ENCODE data around the gene LMF1.
A peak's percentile ranks its signal among the peaks of the same experiment; 100 is the strongest.
"Not testable (repeated sequence)": the region's sequence is repeated elsewhere in the genome, so short reads cannot be mapped to it uniquely, and the experiment has no call there.

LMF1 gene

DNA sequence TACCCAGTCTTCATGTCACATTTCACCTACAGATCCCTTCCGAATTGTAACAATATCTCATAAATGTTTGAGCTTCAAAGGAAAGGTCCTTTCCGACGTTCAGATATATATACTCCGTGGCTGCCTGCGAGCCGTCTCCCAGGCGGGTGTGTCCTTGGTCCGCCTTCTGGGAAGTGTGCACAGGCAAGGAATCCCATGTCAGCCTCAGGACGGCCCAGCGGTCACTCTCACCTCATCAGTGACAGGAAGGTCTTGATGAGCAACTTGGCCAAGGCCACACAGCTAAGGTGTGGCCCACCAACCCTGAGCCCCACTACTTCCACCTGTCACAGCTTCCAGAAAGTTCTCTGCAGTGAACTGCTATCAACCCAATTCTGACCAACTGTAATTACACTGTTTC lies 4.3 kb downstream of the LMF1 start:
- DNase-seq (ENCODE audit: low spot score in 2 of 2): no peak
- Histone ChIP-seq H3K4me1 (peaks cover 12% of the 10 kb centered on the region), H3K4me3 (no peak overlapping the region), H3K9me3 (peaks cover 3% of the 10 kb centered on the region; the same call in 1 of the 2 replicates), H3K36me3 (replicated peaks) (no peaks in the 10 kb centered on the region), H3K27me3 (ENCODE audit: low read depth) (no peaks in the 10 kb centered on the region)
- in situ Hi-C loops (cut with MboI; ENCODE audit: low sequenced_read_pairs): no loop called here

DNA sequence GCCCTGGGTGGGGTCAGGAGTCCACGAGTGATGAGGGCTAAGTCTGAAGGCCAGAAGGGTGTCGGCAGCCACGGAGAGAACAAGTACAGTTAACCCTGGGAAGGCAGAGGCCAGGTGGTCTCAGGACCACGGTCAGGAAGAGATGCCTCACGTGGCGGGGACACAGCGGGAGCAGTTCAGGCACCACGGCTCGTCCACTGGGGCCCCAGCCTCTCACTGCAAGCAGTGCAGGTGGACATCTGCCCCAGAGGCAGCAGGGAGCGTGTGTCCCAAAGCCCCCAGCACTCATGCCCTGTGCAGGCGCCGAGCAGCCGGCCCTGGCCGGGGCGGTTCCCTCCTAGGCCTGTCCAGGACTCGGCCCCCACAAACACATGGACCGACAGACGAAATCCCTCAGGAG lies 4.7 kb downstream of the LMF1 start:
- H3K9me3 ChIP-seq: peaks cover 3% of the 10 kb centered on the region; the same call in 1 of the 2 replicates
- H3K36me3 ChIP-seq (replicated peaks): no peaks in the 10 kb centered on the region
- in situ Hi-C loops (cut with MboI; ENCODE audit: low sequenced_read_pairs): no loop called here
- no peak for DNase-seq (ENCODE audit: low spot score in 2 of 2)
- H3K4me3 ChIP-seq: no peak overlapping the region
- peaks cover 8% of the 10 kb centered on the region for H3K4me1 ChIP-seq
- no peaks in the 10 kb centered on the region for H3K27me3 ChIP-seq (ENCODE audit: low read depth)

DNA sequence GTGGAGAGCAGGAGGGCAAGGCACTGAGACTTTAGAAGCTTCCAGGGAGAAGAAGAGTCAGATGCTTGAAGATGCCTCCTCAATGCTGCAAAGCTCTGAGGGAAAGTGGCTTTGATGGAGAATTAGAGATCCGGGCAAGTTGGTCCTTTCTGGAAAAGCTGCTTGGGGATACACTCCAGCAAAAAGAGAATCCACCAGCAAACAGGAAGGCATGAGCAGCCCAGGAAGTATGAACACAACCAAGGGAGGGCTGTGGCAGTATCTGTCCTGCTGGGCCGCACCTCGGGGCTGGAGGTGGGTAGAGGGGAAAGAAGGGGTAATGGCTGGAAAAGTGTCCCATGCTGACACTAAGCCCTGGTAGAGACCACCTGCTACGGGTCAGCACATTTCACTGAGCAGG lies 5.3 kb downstream of the LMF1 start:
- H3K27me3 ChIP-seq (ENCODE audit: low read depth): no peaks in the 10 kb centered on the region
- H3K4me1 ChIP-seq: peaks cover 8% of the 10 kb centered on the region
- peak in 1 of 2 experiments; percentile 5 for DNase-seq (ENCODE audit: low spot score in 2 of 2)
- peaks cover 3% of the 10 kb centered on the region; the same call in 1 of the 2 replicates for H3K9me3 ChIP-seq
- no peak overlapping the region for H3K4me3 ChIP-seq
- in situ Hi-C loops (cut with MboI; ENCODE audit: low sequenced_read_pairs): no loop called here
- H3K36me3 ChIP-seq (replicated peaks): no peaks in the 10 kb centered on the region

DNA sequence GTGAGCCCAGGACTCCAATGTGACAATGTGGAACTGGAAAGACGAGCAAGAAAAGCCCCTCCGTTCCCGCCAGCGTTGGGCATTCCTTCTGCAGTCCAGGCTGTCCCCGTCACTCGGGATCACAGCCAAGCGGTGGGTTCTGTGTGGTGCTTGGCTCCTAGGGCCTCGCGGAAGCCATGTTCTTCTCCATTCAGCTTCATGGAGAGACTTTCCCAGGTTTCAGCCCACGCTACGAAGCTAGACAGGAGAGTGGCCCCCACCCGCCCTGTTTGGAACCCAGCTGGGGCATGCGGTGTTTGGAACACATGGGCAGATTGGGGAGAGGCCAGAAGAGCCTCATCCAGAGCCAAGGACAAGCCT lies 5.8 kb downstream of the LMF1 start:
- Histone ChIP-seq H3K27me3 (ENCODE audit: low read depth) (no peaks in the 10 kb centered on the region), H3K9me3 (peaks cover 3% of the 10 kb centered on the region; the same call in 1 of the 2 replicates), H3K4me1 (peaks cover 8% of the 10 kb centered on the region), H3K36me3 (replicated peaks) (no peaks in the 10 kb centered on the region), H3K4me3 (no peak overlapping the region)
- no peak for DNase-seq (ENCODE audit: low spot score in 2 of 2)
- in situ Hi-C loops (cut with MboI; ENCODE audit: low sequenced_read_pairs): no loop called here

DNA sequence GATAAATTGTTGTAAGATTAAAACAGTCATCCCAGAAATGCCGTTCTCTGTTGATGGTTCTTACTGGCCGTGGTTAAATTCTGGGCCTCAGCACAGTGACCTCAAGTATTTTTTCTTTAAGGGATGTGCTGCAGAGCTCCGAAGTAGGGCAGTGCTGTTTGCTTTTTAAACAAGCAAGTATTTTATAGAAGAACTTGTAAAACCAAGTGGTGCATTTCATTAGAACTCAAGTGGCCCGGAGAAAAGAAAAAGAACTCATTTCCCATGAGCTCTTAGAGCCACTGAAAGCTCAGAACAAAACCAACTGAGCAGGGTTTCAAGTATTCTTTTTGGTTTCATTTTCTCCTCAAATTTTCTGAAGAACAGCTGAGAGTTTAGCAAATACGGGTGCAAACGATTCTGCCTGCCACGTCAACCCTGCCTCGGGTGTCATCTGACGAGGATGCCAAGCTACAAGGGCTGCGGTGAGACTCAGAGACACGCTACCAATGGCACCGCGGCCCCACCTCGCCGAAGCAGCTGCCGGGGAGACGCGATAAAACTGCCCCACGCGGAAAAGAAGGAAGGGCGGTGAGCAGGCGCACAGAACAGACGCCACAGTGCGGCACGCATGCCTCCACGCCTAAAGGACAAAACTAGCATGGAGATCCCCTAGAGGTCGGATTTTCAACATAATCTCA lies 6.3 kb downstream of the LMF1 start:
- in situ Hi-C loops (cut with MboI; ENCODE audit: low sequenced_read_pairs): no loop called here
- Histone ChIP-seq H3K4me3 (no peak overlapping the region), H3K27me3 (ENCODE audit: low read depth) (no peaks in the 10 kb centered on the region), H3K36me3 (replicated peaks) (no peaks in the 10 kb centered on the region), H3K4me1 (peaks cover 3% of the 10 kb centered on the region; the same call in 1 of the 2 replicates), H3K9me3 (peaks cover 3% of the 10 kb centered on the region; the same call in 1 of the 2 replicates)
- no peak for DNase-seq (ENCODE audit: low spot score in 2 of 2)

DNA sequence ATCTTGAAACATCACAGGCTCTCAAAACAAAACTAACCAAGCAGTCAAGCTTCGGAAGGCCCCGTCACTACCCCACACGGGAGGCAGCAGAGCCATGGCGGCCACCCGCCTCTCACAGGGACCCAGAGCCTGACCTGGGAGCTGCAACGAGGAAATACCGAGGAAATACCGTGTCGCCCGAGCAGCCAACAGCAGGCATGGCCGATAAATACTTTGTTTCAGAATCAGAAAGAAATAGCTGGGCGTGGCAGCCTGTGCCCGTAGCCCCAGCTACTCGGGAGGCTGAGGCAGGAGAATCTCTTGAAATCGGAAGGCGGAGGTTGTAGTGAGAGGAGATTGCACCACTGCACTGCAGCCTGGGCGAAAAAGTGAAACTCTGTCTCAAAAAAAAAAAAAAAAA lies 6.9 kb downstream of the LMF1 start:
- peaks cover 3% of the 10 kb centered on the region; the same call in 1 of the 2 replicates for H3K9me3 ChIP-seq
- no peaks in the 10 kb centered on the region for H3K36me3 ChIP-seq (replicated peaks)
- in situ Hi-C loops (cut with MboI; ENCODE audit: low sequenced_read_pairs): no loop called here
- no peak overlapping the region for H3K4me3 ChIP-seq
- no peaks in the 10 kb centered on the region for H3K4me1 ChIP-seq
- no peak for DNase-seq (ENCODE audit: low spot score in 2 of 2)
- no peaks in the 10 kb centered on the region for H3K27me3 ChIP-seq (ENCODE audit: low read depth)

DNA sequence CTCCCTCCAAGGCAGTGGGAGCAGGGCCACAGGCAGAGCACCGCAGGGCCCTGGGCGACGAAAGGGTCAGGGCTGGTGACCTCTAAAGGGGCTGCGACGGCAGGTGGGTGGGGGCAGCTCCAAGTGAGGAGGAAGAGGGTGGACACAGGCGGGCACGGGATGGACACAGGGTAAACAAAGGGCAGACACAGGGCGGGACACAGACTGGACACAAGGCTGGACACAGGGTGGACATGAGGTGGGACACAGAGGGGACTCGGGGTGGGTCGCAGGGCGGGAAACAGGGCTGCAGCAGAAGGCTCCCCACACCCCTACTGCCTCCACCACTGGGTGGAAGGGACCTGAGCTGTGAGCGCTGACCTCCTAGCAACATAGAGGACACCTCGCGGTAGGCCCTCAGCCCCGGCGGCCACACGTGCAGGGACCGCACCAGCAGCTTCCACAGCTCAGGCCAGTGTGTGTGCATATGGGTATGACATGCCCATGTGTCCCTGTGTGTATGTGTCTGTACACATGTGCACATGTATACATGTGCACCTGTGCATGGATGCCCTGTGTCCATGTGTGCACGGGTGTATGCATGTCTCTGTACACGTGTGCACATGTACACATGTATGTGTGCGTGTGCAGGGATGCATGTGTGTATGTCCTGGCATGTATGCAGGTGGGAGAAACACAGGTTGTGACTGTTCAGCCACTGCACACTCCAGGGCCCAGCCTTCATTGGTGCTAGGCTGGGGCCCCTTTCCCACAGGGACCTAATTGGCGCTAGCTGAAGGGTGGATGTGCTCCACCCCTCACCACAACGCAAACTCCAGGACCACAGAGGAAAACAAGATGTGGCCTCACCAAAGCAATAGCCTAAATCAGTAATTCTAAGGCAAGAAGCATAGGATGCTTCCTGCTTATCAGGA lies 7.6 kb downstream of the LMF1 start:
- Histone ChIP-seq H3K36me3 (replicated peaks) (no peaks in the 10 kb centered on the region), H3K27me3 (ENCODE audit: low read depth) (no peaks in the 10 kb centered on the region), H3K9me3 (peaks cover 3% of the 10 kb centered on the region; the same call in 1 of the 2 replicates), H3K4me1 (no peaks in the 10 kb centered on the region), H3K4me3 (no peak overlapping the region)
- no peak for DNase-seq (ENCODE audit: low spot score in 2 of 2)
- in situ Hi-C loops (cut with MboI; ENCODE audit: low sequenced_read_pairs): no loop called here

DNA sequence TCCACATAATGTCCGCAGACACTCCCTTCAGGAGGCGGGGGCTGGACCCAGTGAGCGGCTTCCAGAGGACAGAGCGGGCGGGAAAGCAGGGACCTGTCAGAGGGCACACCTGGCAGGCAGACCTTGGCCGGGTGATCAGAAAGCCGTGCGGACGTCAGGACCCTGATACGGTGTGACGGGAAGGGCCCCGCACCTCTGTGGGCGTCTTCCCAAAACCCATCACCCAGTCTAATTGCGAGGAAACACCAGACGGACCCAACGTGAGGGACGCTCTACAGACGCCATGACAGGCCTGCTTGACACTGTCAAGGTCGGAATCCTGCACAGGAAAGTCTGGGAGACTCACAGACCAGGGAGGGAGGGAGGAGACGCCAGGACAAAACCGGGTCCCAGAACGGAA lies 8.4 kb downstream of the LMF1 start:
- no peaks in the 10 kb centered on the region for H3K36me3 ChIP-seq (replicated peaks)
- no peak overlapping the region for H3K4me3 ChIP-seq
- in situ Hi-C loops (cut with MboI; ENCODE audit: low sequenced_read_pairs): no loop called here
- H3K27me3 ChIP-seq (ENCODE audit: low read depth): no peaks in the 10 kb centered on the region
- H3K9me3 ChIP-seq: peaks cover 3% of the 10 kb centered on the region; the same call in 1 of the 2 replicates
- DNase-seq (ENCODE audit: low spot score in 2 of 2): no peak
- H3K4me1 ChIP-seq: no peaks in the 10 kb centered on the region

DNA sequence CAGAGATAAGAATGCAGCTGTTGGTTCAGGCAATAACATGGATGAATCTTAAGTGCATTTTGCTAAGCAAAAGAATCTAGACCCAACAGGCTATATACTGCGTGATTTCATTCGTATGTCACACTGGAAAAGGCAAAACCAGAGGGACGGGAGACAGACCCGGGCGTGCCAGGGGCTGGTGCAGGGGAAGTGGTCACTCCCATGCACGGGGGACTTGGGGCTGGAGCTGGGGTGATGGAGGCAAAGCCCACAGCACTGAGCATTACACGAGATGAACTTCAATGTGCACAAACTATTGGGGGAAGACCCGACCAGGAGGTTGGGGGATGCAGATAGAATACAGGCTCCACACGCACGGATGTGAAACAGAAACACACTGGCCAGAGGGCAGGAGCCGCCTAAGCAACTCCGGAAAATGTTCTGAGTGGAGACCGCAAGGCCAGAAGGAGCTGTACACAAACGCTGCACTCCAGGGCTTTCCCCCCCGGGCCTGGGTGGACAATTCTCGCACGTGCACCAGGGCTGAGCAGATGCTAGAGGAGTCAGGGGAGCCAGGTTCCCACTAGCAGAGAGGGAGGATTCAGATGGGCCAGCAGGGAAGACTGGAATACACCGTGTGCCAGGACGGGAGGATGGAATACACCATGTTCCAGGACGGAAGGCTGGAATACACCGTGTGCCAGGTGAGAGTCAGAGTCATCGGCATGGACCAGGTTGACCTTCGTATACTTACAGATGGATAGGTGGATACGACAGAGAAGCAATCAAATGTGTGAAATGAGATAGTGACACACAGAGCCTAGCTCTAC lies 11.3 kb downstream of the LMF1 start:
- in situ Hi-C loops (cut with MboI; ENCODE audit: low sequenced_read_pairs): no loop called here

DNA sequence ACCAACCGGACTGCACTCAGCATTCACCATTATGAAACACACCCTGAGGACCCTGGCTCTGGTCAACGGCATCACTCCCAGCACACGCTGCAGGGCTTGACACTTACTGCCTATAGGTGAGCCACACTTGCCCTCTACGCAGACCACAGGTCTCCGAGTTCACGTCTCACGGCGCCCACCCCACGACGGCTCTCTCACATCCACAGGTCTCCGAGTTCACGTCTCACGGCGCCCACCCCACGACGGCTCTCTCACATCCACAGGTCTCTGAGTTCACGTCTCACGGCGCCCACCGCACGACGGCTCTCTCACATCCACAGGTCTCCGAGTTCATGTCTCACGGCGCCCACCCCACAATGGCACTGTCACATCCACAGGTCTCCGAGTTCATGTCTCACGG lies 15.0 kb downstream of the LMF1 start:
- DNase-seq (ENCODE audit: low spot score in 2 of 2); H3K27me3 ChIP-seq (ENCODE audit: low read depth); H3K4me1 ChIP-seq; in situ Hi-C loops (cut with MboI; ENCODE audit: low sequenced_read_pairs); H3K36me3 ChIP-seq (replicated peaks); H3K9me3 ChIP-seq; H3K4me3 ChIP-seq: not testable (repeated sequence)

More for the DNA sequence above, 11.3 kb downstream of the LMF1 start:
- Histone ChIP-seq H3K4me1 (no peaks in the 10 kb centered on the region), H3K4me3 (no peak overlapping the region), H3K36me3 (replicated peaks) (no peaks in the 10 kb centered on the region), H3K9me3 (no peaks in the 10 kb centered on the region), H3K27me3 (ENCODE audit: low read depth) (no peaks in the 10 kb centered on the region)
- DNase-seq (ENCODE audit: low spot score in 2 of 2): no peak

DNA sequence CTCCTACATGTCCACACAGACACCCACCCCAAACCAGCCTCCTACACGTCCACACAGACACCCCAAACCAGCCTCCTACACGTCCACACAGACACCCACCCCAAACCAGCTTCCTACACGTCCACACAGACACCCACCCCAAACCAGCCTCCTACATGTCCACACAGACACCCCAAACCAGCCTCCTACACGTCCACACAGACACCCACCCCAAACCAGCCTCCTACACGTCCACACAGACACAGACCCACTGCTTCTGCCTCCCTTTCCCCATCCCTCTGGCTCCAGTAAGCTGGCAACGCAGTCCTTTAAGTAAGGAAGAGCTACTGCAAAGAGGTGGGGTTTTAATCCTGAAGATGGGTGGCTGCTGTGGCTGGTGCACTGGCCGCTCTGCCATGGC lies 17.0 kb downstream of the LMF1 start:
- DNase-seq (ENCODE audit: low spot score in 2 of 2); H3K36me3 ChIP-seq (replicated peaks); in situ Hi-C loops (cut with MboI; ENCODE audit: low sequenced_read_pairs); H3K4me3 ChIP-seq; H3K4me1 ChIP-seq; H3K9me3 ChIP-seq; H3K27me3 ChIP-seq (ENCODE audit: low read depth): not testable (repeated sequence)

DNA sequence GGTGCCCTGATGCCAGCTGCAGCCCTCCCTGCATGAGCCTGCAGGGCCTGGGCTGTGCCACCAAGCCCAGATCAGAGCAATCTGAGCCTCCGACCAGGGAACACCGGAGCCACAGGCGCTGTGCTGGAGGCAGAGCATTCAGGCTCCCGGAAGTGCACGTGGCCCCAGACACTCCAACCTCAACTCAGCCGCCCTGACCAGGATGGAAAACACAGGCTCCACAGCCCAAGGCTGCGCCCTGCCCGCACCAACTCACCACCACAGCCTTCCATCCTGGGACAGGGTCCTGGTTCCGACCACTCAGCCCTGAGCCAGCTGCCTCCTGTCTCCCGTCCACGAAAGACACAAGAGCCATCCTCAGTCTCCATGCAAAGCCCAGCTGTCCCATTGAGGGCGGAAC lies 18.5 kb downstream of the LMF1 start:
- Histone ChIP-seq H3K9me3 (no peaks in the 10 kb centered on the region), H3K27me3 (ENCODE audit: low read depth) (no peaks in the 10 kb centered on the region), H3K4me1 (no peaks in the 10 kb centered on the region), H3K36me3 (replicated peaks) (no peaks in the 10 kb centered on the region), H3K4me3 (no peak overlapping the region)
- in situ Hi-C loops (cut with MboI; ENCODE audit: low sequenced_read_pairs): no loop called here
- no peak for DNase-seq (ENCODE audit: low spot score in 2 of 2)

DNA sequence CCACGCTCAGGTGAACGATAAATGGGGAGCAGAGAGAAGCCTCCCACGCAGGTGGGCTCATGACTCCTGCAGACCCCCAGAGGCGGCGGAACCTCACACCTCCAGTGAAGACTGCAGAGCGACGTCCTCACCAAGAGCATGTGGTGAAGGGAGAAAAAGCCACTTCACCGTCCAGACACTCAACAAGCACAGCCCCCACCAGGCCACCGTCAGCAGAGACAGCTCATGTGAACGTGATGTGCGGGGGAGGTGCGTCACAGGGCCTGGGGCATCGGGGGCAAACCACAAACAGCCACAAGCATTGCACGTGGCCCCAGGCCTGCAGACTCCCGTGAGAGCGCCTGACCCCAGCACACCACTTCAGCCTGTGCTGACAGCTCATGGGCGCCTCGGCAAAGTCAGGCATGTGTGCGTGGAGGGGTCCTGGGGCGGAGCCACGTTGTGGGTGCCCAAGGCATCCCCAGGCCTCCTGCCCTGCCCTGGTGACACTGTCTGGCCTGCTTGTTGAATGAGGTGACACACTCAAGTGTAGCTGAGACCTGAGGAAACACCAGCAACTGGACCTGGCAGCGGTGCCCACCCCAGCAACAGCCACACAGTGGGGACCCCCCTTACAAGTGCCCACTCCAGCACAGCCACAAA lies 19.0 kb downstream of the LMF1 start:
- no peaks in the 10 kb centered on the region for H3K4me1 ChIP-seq
- H3K9me3 ChIP-seq: no peaks in the 10 kb centered on the region
- H3K4me3 ChIP-seq: no peak overlapping the region
- no peaks in the 10 kb centered on the region for H3K27me3 ChIP-seq (ENCODE audit: low read depth)
- H3K36me3 ChIP-seq (replicated peaks): no peaks in the 10 kb centered on the region
- DNase-seq (ENCODE audit: low spot score in 2 of 2): no peak
- in situ Hi-C loops (cut with MboI; ENCODE audit: low sequenced_read_pairs): no loop called here

Measured in HAP-1 (cell line).